ENCODE results near the gene MOB1B. TPM values are rescaled to one million over a fixed set of nuclear protein-coding genes. Genes with fewer than 3 reads are reported as not detected.

MOB1B gene
- total RNA-seq, 1 experiment from 2014 or later = 33.2 TPM

GRCh38 chr4:70908993-70909556 lies 6.9 kb downstream of the MOB1B start:
- intact Hi-C loops (cut with micrococcal nuclease) = no loop called here
- Histone ChIP-seq H4K20me1 (ENCODE audit: insufficient read depth) (no peaks in the 10 kb centered on the region), H3K9me3 (ENCODE audit: control insufficient read depth in 1 of 2, insufficient read depth in 1 of 2, low read depth in 1 of 2, low read length in 2 of 2) (no peaks in the 10 kb centered on the region), H3K79me2 (ENCODE audit: insufficient read depth, low read length) (peaks cover 60% of the 10 kb centered on the region), H3K36me3 (ENCODE audit: control insufficient read depth in 1 of 2, insufficient read depth in 2 of 2, low read length in 2 of 2) (peaks cover 0 to 7% of the 10 kb centered on the region in 2 experiments; a peak in 1 of 4 replicates), H3K27ac (ENCODE audit: low read depth, low read length) (no peak overlapping the region), H3K9ac (ENCODE audit: low read length) (no peak overlapping the region), H3K4me1 (ENCODE audit: control insufficient read depth in 1 of 2, insufficient read depth in 2 of 2, low read length in 2 of 2) (no peaks in the 10 kb centered on the region), H3K4me2 (ENCODE audit: low read length) (no peak overlapping the region), H3K4me3 (replicated peaks in 1 of 2; ENCODE audit: low read depth in 1 of 2, low read length in 2 of 2) (no peak overlapping the region), H2AFZ (ENCODE audit: low read depth, low read length, poor library complexity, severe bottlenecking) (no peak overlapping the region), H3K9me2 (ENCODE audit: insufficient read depth) (no peaks in the 10 kb centered on the region), H3K27me3 (ENCODE audit: insufficient read depth, low read length) (no peaks in the 10 kb centered on the region)
- no TSS peak for BruUV-seq (replicated peaks)
- ChIA-PET POLR2A (no interaction called here), RAD21 (ENCODE audit: low non-redundant PET in 1 of 2, low total read pairs in 2 of 2, uncharacterized antibody in 2 of 2, unreplicated experiment in 2 of 2) (no interaction called here), CTCF (no interaction called here)
- ATAC-seq = no peak
- no peak for DNase-seq (ENCODE audit: low read depth, low spot score)
- TF ChIP-seq EGR1 (IDR thresholded peaks at IDR 0.05; ENCODE audit: low read depth) = no peak
- TF ChIP-seq TCF7L2 (IDR thresholded peaks at IDR 0.05; ENCODE audit: borderline replicate concordance, extremely low read depth, insufficient read depth, insufficient read length) = no peak
- TF ChIP-seq ELF1 (IDR thresholded peaks at IDR 0.05; ENCODE audit: borderline replicate concordance, low read depth) = no peak
- no peak for TF ChIP-seq JUND (IDR thresholded peaks at IDR 0.05)
- TF ChIP-seq RAD21 (IDR thresholded peaks at IDR 0.05; ENCODE audit: low read depth) = no peak
- no peak for TF ChIP-seq CBX3 (IDR thresholded peaks at IDR 0.05; ENCODE audit: low read depth)
- TF ChIP-seq YY1 (IDR thresholded peaks at IDR 0.05; ENCODE audit: extremely low read depth, insufficient replicate concordance, low read depth, low read length) = no peak
- no peak for TF ChIP-seq EZH2 (IDR thresholded peaks at IDR 0.05)
- TF ChIP-seq SRF (IDR thresholded peaks at IDR 0.05; ENCODE audit: low read depth) = no peak
- TF ChIP-seq CTCF (IDR thresholded peaks at IDR 0.05 in 2 of 3, conservative IDR thresholded peaks at IDR 0.05 in 1 of 3; ENCODE audit: borderline replicate concordance in 1 of 3, insufficient read depth in 1 of 3, low read depth in 2 of 3, low read length in 2 of 3) = no peak
- TF ChIP-seq MAX (IDR thresholded peaks at IDR 0.05) = no peak
- no peak for TF ChIP-seq SP1 (IDR thresholded peaks at IDR 0.05; ENCODE audit: low read depth)
- TF ChIP-seq POLR2AphosphoS5 (IDR thresholded peaks at IDR 0.05; ENCODE audit: low read depth, low read length) = no peak
- no peak for TF ChIP-seq REST (IDR thresholded peaks at IDR 0.05; ENCODE audit: low read depth)
- no peak for TF ChIP-seq CEBPB (IDR thresholded peaks at IDR 0.05; ENCODE audit: low read depth)
- TF ChIP-seq ZBTB33 (IDR thresholded peaks at IDR 0.05; ENCODE audit: extremely low read depth, insufficient replicate concordance, low read length) = no peak
- no peak for TF ChIP-seq EZH2phosphoT487 (IDR thresholded peaks at IDR 0.05; ENCODE audit: borderline replicate concordance)
- TF ChIP-seq SIN3A (IDR thresholded peaks at IDR 0.05; ENCODE audit: low read depth) = no peak
- TF ChIP-seq POLR2A (IDR thresholded peaks at IDR 0.05; ENCODE audit: borderline replicate concordance, extremely low read depth, insufficient read depth, insufficient read length) = no peak
- no peak for TF ChIP-seq FOSL1 (IDR thresholded peaks at IDR 0.05; ENCODE audit: low read depth)

Data from HCT116 (cell line).